DND-41 (cell line): Measurements from ENCODE around the gene ELN.

Source experiments
- CTCF ChIP-seq: IDR thresholded peaks from 2 replicates; pipeline ENCODE4 v1.5.1; 2012; ENCODE audit warnings: borderline replicate concordance, low read length, moderate library complexity, mild to moderate bottlenecking; ENCODE audit not compliant: poor library complexity, severe bottlenecking; ENCODE audit errors: extremely low read depth
- EZH2 ChIP-seq: IDR thresholded peaks from 3 replicates; pipeline ENCODE4 v1.6.1; 2012; ENCODE audit warnings: borderline replicate concordance, low read depth, mild to moderate bottlenecking, moderate library complexity, low read length, inconsistent platforms; ENCODE audit not compliant: severe bottlenecking

- TF ChIP-seq CTCF (no peak), EZH2 (no peak)
These were observed 12.3 kb downstream of the ELN start for GRCh38 chr7:74040101-74040790.
